ENCODE results near the gene OSBP.
"Not testable (repeated sequence)": the region's sequence is repeated elsewhere in the genome, so short reads cannot be mapped to it uniquely, and the experiment has no call there.

The OSBP gene

GRCh38 chr11:59641156-59641555 lies 25.6 kb upstream of the OSBP start:
- no peaks in the 10 kb centered on the region for H3K79me2 ChIP-seq (ENCODE audit: low read length)
- H3K4me3 ChIP-seq (ENCODE audit: low read length), result no peak overlapping the region
- H3K9me3 ChIP-seq (ENCODE audit: insufficient read depth, low read length), result no peaks in the 10 kb centered on the region
- no peak overlapping the region for H3K9ac ChIP-seq (ENCODE audit: low read length)
- H3K27me3 ChIP-seq (ENCODE audit: low read depth, low read length), result no peaks in the 10 kb centered on the region
- H4K20me1 ChIP-seq (ENCODE audit: insufficient read depth, low read length), result 0 out of 2 replicates have a peak, but pooled peaks cover 4% of the 10 kb centered on the region
- H3K4me1 ChIP-seq (ENCODE audit: low read length), result no peaks in the 10 kb centered on the region
- H3K4me2 ChIP-seq (ENCODE audit: low read length), result no peak overlapping the region
- H3K36me3 ChIP-seq (replicated peaks; ENCODE audit: low read depth, low read length), result peaks cover 74% of the 10 kb centered on the region
- TF ChIP-seq, protein P1, sequence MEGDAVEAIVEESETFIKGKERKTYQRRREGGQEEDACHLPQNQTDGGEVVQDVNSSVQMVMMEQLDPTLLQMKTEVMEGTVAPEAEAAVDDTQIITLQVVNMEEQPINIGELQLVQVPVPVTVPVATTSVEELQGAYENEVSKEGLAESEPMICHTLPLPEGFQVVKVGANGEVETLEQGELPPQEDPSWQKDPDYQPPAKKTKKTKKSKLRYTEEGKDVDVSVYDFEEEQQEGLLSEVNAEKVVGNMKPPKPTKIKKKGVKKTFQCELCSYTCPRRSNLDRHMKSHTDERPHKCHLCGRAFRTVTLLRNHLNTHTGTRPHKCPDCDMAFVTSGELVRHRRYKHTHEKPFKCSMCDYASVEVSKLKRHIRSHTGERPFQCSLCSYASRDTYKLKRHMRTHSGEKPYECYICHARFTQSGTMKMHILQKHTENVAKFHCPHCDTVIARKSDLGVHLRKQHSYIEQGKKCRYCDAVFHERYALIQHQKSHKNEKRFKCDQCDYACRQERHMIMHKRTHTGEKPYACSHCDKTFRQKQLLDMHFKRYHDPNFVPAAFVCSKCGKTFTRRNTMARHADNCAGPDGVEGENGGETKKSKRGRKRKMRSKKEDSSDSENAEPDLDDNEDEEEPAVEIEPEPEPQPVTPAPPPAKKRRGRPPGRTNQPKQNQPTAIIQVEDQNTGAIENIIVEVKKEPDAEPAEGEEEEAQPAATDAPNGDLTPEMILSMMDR (IDR thresholded peaks at IDR 0.05; ENCODE audit: low read depth, low read length), result no peak
- no peak for TF ChIP-seq EZH2phosphoT487 (IDR thresholded peaks at IDR 0.05; ENCODE audit: low read depth)
- no peak overlapping the region for H2AFZ ChIP-seq (ENCODE audit: low read depth, low read length)
- H3K27ac ChIP-seq (ENCODE audit: low read length), result no peak overlapping the region

DNA sequence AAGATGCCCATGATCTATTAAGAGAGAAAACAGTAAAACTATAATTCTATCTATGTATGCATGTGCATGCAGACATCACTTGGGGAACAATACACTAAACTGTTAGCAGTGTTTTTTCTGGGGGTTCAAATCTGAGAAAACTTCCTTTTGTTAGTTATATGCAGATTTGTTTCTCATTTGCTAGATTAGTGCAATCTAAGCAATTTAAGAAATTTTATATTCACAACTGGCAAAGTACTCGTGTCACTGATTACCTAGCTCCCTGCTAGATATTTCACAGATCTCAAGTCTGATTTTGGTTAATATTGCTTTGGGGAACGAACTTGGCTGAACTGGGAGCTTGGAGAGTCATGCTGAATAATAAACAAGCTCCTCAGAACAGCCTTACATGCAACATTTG lies 14.9 kb upstream of the OSBP start:
- no peak overlapping the region for H3K4me3 ChIP-seq (ENCODE audit: low read length)
- H3K4me1 ChIP-seq (ENCODE audit: low read length), result no peaks in the 10 kb centered on the region
- TF ChIP-seq, protein P1 (IDR thresholded peaks at IDR 0.05; ENCODE audit: low read depth, low read length), result no peak
- TF ChIP-seq EZH2phosphoT487 (IDR thresholded peaks at IDR 0.05; ENCODE audit: low read depth), result no peak
- no peaks in the 10 kb centered on the region for H3K9me3 ChIP-seq (ENCODE audit: insufficient read depth, low read length)
- peaks cover 21% of the 10 kb centered on the region for H3K36me3 ChIP-seq (replicated peaks; ENCODE audit: low read depth, low read length)
- no peaks in the 10 kb centered on the region for H3K79me2 ChIP-seq (ENCODE audit: low read length)
- H3K4me2 ChIP-seq (ENCODE audit: low read length), result no peak overlapping the region
- H2AFZ ChIP-seq (ENCODE audit: low read depth, low read length), result no peak overlapping the region
- H3K9ac ChIP-seq (ENCODE audit: low read length), result no peak overlapping the region
- no peaks in the 10 kb centered on the region for H4K20me1 ChIP-seq (ENCODE audit: insufficient read depth, low read length)
- no peak overlapping the region for H3K27ac ChIP-seq (ENCODE audit: low read length)
- H3K27me3 ChIP-seq (ENCODE audit: low read depth, low read length), result no peaks in the 10 kb centered on the region

DNA sequence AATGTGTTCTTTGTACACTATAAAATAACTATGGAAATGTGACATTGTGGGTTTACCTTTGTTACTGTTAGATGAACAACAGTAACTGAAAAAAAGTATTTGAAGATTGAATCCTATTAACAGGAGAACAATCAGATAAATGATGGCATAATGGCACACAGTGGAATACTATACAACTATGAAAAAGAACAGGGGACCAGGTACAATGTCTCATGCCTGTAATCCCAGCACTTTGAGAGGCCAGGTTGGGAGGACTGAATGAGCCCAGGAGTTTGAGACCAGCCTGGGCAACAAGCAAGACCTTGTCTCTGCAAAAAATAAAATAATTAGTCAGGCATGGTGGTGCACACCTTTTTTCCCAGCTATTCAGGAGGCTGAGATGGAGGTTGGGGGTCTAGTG lies 14.4 kb upstream of the OSBP start:
- Histone ChIP-seq H3K4me1 (ENCODE audit: low read length) (no peaks in the 10 kb centered on the region), H4K20me1 (ENCODE audit: insufficient read depth, low read length) (no peaks in the 10 kb centered on the region), H3K4me2 (ENCODE audit: low read length) (no peak overlapping the region), H3K27ac (ENCODE audit: low read length) (no peak overlapping the region), H3K27me3 (ENCODE audit: low read depth, low read length) (no peaks in the 10 kb centered on the region), H3K4me3 (ENCODE audit: low read length) (no peak overlapping the region), H3K79me2 (ENCODE audit: low read length) (no peaks in the 10 kb centered on the region), H3K36me3 (replicated peaks; ENCODE audit: low read depth, low read length) (peaks cover 16% of the 10 kb centered on the region), H3K9me3 (ENCODE audit: insufficient read depth, low read length) (no peaks in the 10 kb centered on the region), H3K9ac (ENCODE audit: low read length) (no peak overlapping the region), H2AFZ (ENCODE audit: low read depth, low read length) (no peak overlapping the region)
- TF ChIP-seq, protein P1 (IDR thresholded peaks at IDR 0.05; ENCODE audit: low read depth, low read length), result no peak
- no peak for TF ChIP-seq EZH2phosphoT487 (IDR thresholded peaks at IDR 0.05; ENCODE audit: low read depth)

DNA sequence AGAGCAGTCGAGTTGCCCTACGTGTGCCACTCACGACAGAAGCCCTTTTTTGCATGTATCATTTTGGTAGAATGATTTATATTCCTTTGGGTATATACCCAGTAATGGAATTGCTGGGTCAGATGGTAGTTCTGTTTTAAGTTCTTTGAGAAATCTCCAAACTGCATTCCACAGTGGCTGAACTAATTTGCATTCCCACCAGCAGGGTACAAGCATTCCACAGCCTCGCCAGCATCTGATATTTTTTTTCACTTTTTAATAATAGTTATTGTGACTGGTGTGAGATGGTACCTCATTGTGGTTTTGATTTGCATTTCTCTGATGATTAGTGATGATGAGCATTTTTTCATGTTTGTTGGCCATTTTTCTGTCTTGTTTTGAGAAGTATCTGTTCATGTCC lies 11.4 kb upstream of the OSBP start:
- not testable (repeated sequence) for H3K4me2 ChIP-seq (ENCODE audit: low read length); H3K9me3 ChIP-seq (ENCODE audit: insufficient read depth, low read length); H3K4me3 ChIP-seq (ENCODE audit: low read length); H3K27me3 ChIP-seq (ENCODE audit: low read depth, low read length); H2AFZ ChIP-seq (ENCODE audit: low read depth, low read length); H4K20me1 ChIP-seq (ENCODE audit: insufficient read depth, low read length); H3K9ac ChIP-seq (ENCODE audit: low read length); H3K79me2 ChIP-seq (ENCODE audit: low read length); H3K4me1 ChIP-seq (ENCODE audit: low read length); H3K27ac ChIP-seq (ENCODE audit: low read length)
- H3K36me3 ChIP-seq (replicated peaks; ENCODE audit: low read depth, low read length), result peaks cover 16% of the 10 kb centered on the region

DNA sequence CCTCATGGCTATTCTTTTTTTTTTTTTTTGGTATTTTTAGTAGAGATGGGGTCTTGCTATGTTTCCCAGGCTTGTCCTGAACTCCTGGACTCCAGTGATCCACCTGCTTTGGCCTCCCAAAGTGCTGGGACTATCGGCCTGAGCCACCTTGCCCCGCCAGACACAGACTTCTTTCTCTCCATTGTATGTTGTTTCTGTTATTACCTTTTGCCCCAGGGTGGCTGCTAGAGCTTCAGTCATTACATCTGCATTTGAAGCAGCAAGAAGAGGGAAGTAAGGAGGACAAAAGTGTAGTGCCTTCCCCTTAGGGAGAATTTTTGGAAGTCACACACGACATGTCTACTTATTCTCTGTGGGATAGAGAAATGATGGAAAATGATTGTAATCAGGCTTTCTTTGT lies 10.1 kb upstream of the OSBP start:
- Histone ChIP-seq H2AFZ (ENCODE audit: low read depth, low read length) (no peak overlapping the region), H3K27ac (ENCODE audit: low read length) (no peak overlapping the region), H3K9ac (ENCODE audit: low read length) (no peak overlapping the region), H3K4me2 (ENCODE audit: low read length) (no peak overlapping the region), H3K79me2 (ENCODE audit: low read length) (no peaks in the 10 kb centered on the region), H3K27me3 (ENCODE audit: low read depth, low read length) (no peaks in the 10 kb centered on the region), H4K20me1 (ENCODE audit: insufficient read depth, low read length) (no peaks in the 10 kb centered on the region), H3K4me1 (ENCODE audit: low read length) (no peaks in the 10 kb centered on the region), H3K36me3 (replicated peaks; ENCODE audit: low read depth, low read length) (peaks cover 14% of the 10 kb centered on the region), H3K9me3 (ENCODE audit: insufficient read depth, low read length) (no peaks in the 10 kb centered on the region), H3K4me3 (ENCODE audit: low read length) (no peak overlapping the region)
- TF ChIP-seq, protein P1 (IDR thresholded peaks at IDR 0.05; ENCODE audit: low read depth, low read length), result no peak
- no peak for TF ChIP-seq EZH2phosphoT487 (IDR thresholded peaks at IDR 0.05; ENCODE audit: low read depth)

Data from OCI-LY3 (cell line).